ENCODE measurements around the gene RAB3GAP2.

RAB3GAP2 gene

GRCh38 chr1:220170836-220171526 lies 101.3 kb downstream of the RAB3GAP2 start:
- TF ChIP-seq CTCF (IDR thresholded peaks at IDR 0.05) = no peak

- no peak for TF ChIP-seq CTCF (IDR thresholded peaks at IDR 0.05)
These were observed 105.4 kb downstream of the RAB3GAP2 start for GRCh38 chr1:220166853-220167252.

GRCh38 chr1:220164517-220164916 lies 107.7 kb downstream of the RAB3GAP2 start:
- TF ChIP-seq CTCF (IDR thresholded peaks at IDR 0.05) = no peak

GRCh38 chr1:220164116-220164515 lies 108.1 kb downstream of the RAB3GAP2 start:
- TF ChIP-seq CTCF (IDR thresholded peaks at IDR 0.05) = no peak

- TF ChIP-seq CTCF (IDR thresholded peaks at IDR 0.05) = no peak
These were observed 112.2 kb downstream of the RAB3GAP2 start for GRCh38 chr1:220160027-220160426.

GRCh38 chr1:220159041-220159440 lies 113.2 kb downstream of the RAB3GAP2 start:
- TF ChIP-seq CTCF (IDR thresholded peaks at IDR 0.05) = no peak

- no peak for TF ChIP-seq CTCF (IDR thresholded peaks at IDR 0.05)
These were observed 114.5 kb downstream of the RAB3GAP2 start for GRCh38 chr1:220157738-220158137.

All from LNCAP (cell line).